HTR-8/SVneo (cell line): ENCODE data around the gene GLI3.

ENCODE experiments used
- DNase-seq: peaks from one replicate; pipeline ENCODE4 v3.0.0; 2011; ENCODE audit warnings: low spot score, mixed read lengths; ENCODE audit not compliant: insufficient read length
- FAIRE-seq: peaks from 2 replicates; lab custom pipeline; 2011; peaks lifted over from hg19 to GRCh38; lab: Jason Lieb, UNC

The GLI3 gene

DNA sequence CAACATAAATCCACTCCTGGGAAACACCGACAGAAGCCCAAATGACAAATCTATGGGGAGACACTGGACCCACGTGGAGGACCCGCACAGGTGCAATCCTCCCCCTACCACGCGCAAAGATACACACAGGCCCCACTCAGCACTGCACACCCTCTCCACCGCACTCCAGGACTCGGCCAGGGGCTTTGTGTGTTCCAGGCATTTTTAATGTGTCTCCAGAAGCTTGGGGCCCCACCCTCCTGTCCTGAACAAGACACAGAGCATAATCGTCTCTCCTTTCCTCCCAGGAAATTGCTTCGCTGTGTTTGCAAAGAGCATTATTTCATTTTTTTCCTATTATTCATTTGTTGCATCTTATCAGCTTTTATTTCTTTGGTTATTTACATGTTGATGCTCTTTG lies 82.8 kb downstream of the GLI3 start:
- FAIRE-seq (no peak), DNase-seq (no peak)

- DNase-seq (no peak), FAIRE-seq (no peak)
Observed at GRCh38 chr7:42152329-42153205, 84.4 kb downstream of the GLI3 start.

GRCh38 chr7:42151309-42151708 lies 85.7 kb downstream of the GLI3 start:
- no peak for DNase-seq
- no peak for FAIRE-seq

- FAIRE-seq (no peak), DNase-seq (no peak)
Observed at GRCh38 chr7:42145539-42145938, 91.5 kb downstream of the GLI3 start.

DNA sequence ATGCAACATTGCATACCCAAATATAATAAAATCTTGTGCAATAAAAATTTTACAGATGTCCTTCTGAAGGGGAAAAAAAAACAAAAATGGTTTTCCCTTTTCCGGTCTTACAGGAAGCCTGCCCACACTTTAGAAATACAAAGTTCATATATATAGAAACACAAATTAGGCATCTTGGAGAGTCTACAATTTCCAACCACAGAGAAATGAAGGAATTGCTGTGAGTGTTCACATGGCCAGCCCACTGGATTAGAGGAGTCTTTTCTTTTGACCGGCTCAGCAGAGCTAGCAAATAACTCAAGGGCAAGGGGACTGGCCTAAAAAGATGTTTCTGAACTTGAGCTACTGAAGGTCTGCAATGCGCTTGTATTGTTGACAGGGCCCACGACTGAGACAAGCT lies 92.4 kb downstream of the GLI3 start:
- no peak for DNase-seq
- no peak for FAIRE-seq

GRCh38 chr7:42143711-42144600 lies 93.1 kb downstream of the GLI3 start:
- no peak for FAIRE-seq
- DNase-seq: no peak

GRCh38 chr7:42142089-42142488 lies 94.9 kb downstream of the GLI3 start:
- no peak for DNase-seq
- no peak for FAIRE-seq

DNA sequence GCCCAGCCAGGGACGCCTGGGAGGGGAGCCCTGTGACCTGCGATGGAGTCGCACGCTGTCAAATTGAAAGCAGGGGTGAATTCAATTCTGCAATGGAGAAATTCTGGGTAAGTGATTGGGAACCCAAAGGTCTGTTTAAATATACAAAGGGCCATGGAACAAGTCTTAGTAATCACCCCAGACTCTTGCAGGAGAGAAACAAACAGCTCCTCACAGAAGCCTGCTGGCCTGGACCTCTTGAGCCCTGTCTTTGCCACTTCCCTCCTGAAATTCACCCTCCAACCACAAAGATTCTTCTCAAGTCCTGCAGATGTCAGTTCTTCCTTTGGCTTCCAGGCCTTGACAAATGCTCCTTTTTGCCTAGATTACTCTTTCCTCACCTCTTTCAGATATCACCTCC lies 97.3 kb downstream of the GLI3 start:
- no peak for FAIRE-seq
- no peak for DNase-seq

GRCh38 chr7:42138691-42139090 lies 98.3 kb downstream of the GLI3 start:
- no peak for FAIRE-seq
- DNase-seq: no peak

GRCh38 chr7:42137941-42138340 lies 99.1 kb downstream of the GLI3 start:
- DNase-seq: no peak

DNA sequence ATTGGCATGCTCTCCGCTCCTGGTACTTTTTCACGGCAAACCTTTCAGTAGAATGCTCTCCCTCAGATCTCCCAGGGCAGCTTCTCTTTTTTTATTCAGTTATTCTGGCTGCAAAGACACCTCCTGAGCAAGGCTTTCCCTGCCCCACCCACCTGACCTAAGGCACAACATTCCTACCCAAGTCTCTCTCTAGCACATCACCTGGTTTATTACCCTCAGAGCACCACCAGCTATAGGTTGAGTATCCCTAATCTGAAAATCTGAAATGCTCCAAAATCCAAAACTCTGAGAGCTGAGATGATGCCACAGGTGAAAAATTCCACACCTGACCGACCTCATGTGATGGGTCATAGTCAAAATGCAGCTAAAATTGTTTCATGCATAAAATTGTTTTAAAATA lies 99.6 kb downstream of the GLI3 start:
- no peak for FAIRE-seq

More at GRCh38 chr7:42137941-42138340, 99.1 kb downstream of the GLI3 start:
- FAIRE-seq: no peak

DNA sequence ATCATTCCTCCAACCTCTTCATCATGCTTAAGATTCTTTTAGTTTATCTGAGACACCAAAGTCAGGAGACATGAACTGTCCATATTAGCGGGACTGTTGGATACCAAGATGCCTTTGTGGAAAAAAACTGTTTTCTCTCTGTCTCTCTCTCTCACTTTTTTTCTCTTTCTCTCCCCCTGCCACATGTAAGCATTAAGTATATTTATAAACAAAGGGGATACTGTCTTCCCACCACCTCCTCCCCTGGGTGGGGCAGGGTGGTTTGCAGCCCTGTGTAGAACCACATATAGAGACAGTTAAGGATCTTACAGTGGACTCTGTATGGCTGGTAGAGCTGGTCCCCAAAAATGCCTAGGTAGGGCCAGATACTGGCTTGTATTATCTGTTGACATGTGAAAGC lies 101.3 kb downstream of the GLI3 start:
- DNase-seq: no peak
- no peak for FAIRE-seq

More for the DNA sequence above, 99.6 kb downstream of the GLI3 start:
- no peak for DNase-seq

DNA sequence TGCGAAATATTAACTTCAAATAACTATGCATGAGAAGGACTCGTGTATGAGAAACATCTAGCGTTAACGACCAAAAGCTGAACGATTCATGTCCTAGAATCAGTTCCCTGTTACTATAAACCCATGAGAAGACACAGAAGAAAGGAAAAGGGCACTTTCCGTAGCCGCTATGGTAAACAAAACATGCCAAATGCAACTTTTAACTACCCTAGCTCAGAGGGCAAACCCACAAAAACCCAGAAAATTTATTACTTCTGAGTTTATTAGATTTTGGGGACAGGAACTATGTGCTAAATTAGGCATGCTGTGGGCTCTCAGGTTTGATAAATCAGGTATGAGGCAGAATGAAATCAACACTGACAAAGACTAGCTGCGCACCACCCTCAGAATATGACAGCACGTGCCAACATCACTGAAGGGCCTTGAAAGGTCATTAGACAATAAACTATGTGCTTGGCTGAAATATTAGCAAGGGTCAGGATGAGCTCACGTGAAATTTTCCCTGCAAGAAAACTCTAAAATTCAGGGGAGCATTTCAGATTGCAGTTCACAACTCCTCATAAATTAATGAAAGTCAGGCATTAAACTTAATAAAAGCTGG lies 102.6 kb downstream of the GLI3 start:
- no peak for FAIRE-seq

DNA sequence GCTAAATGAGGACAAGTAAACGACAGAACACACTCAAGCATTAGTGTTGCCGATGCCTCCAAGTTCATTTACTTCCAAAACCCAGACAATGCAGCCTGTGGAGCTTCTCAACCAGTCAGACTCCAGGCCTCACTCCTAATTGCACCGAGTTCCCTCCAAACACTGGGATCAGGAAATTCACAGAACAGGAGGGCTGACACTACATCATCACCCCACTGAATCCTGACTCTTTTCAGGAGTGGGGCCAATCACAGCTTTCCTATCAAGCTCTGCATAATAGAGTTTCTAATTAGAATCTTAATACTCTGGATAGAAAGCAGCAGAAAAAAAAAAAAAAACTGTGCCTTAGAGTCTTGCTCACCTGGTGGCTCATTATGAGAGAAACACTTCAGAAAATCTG lies 103.7 kb downstream of the GLI3 start:
- DNase-seq: no peak
- no peak for FAIRE-seq

More for the DNA sequence above, 102.6 kb downstream of the GLI3 start:
- DNase-seq: no peak

DNA sequence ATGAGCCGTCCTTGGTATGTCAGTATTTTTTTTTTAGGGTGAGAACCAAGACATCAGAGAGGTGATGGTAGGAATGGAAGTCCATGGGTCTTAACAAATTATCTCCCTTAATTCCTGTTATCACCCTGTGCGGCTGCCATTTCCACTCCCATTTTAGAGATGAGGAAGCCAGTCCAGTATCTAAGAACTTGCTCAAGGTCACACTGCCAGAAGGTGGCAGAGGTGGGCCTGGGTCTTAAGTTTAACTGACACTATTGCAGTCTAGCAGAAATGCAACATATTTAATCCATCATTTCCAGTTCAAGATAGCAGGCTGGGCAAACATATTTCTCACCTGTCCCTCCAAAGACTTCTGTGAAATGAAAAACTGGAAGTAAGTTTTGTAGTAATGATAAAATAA lies 108.3 kb downstream of the GLI3 start:
- no peak for DNase-seq
- no peak for FAIRE-seq

DNA sequence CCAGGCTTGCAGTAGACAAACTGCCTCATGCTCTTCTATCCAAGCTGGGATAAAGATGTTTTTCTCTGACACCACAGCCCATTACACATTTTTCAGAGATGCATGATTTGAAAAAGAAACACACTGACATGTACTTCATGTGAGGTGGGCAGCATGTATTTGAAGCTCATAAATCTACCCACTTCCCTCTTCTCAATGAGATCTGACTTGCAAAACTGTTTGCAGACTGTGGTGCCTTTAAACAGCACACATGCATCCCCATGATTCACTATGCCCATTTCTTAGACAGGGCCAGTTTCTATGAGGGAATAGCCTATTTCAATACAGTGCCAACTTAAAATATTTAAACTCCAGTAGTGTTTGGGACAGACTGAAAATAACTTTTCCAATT lies 109.8 kb downstream of the GLI3 start:
- DNase-seq (no peak), FAIRE-seq (no peak)

DNA sequence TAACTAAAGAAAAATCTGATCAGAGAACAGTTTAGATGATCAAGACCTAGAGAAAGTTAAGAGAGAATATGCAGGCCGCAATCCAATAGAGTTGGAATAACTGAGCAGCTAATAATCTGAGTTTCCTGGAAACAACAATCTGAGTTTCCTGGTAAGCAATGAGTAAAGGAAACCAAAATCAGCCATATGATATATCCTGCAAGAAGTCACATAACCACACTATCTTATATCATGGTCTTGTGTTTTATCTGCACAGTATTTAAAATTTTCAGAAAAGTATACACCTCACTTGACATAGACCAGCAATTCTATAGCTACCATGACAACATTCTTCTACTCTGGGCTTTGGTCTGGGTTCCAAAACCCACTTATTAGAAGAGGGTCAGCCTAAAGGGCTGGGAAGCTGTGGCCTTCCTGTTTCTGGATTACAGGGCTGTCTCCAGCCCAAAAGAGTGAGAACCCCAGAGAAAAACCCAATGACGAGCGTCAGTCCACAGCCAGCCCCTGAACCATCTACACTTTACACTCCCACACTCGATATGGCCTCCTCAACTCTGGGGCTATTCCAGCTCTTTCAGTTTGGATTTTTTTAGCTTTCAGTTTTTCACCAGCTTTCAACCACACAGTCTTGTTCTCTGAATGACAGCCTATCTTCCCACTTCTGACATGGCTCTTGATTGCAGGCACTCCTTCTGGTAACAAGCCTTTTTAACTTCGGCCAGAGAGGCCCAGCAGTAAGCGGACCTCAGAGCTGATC lies 110.4 kb downstream of the GLI3 start:
- FAIRE-seq (no peak), DNase-seq (no peak)

GRCh38 chr7:42125321-42125720 lies 111.7 kb downstream of the GLI3 start:
- DNase-seq (no peak), FAIRE-seq (no peak)

- no peak for FAIRE-seq
- no peak for DNase-seq
Observed at GRCh38 chr7:42123716-42124115, 113.3 kb downstream of the GLI3 start.

- FAIRE-seq (no peak), DNase-seq (no peak)
Observed at GRCh38 chr7:42120191-42120590, 116.8 kb downstream of the GLI3 start.
